ENCODE results near the gene ABO.

- TF ChIP-seq MEF2B (IDR thresholded peaks at IDR 0.05; ENCODE audit: partially characterized antibody, poor library complexity, severe bottlenecking) (no peak), CEBPB (IDR thresholded peaks at IDR 0.05; ENCODE audit: borderline replicate concordance in 1 of 2, low read depth in 2 of 2, low read length in 2 of 2) (no peak), CTCF (IDR thresholded peaks at IDR 0.05 in 2 of 3, conservative IDR thresholded peaks at IDR 0.05 in 1 of 3; ENCODE audit: control insufficient read depth in 2 of 3, extremely low read depth in 1 of 3, insufficient read depth in 1 of 3, low read depth in 3 of 3, low read length in 3 of 3) (no peak), CHD1 (IDR thresholded peaks at IDR 0.05; ENCODE audit: low read depth, low read length) (no peak), SP1 (IDR thresholded peaks at IDR 0.05; ENCODE audit: low read depth, low read length) (no peak), HDAC6 (IDR thresholded peaks at IDR 0.05; ENCODE audit: unreplicated experiment) (no peak)
Observed at GRCh38 chr9:133246562-133246961, 28.4 kb downstream of the ABO start.

Data from GM12878 (cell line).